H9 (cell line): ENCODE measurements around the gene RNF220. TPM values are rescaled to one million over a fixed set of nuclear protein-coding genes. Genes with fewer than 3 reads are reported as not detected.

Experiments
- DNase-seq: peaks from one replicate; pipeline ENCODE4 v3.0.0-alpha.2; 2017
- H2AFZ ChIP-seq: one replicate; pipeline ENCODE4 v1.6.1; 2013; ENCODE audit warnings: mild to moderate bottlenecking, low read length, control low read depth, moderate library complexity
- H2AK5ac ChIP-seq: 2 replicates; pipeline ENCODE4 v1.6.1; 2013; ENCODE audit warnings: low read length, control low read depth, mixed read lengths; ENCODE audit not compliant: insufficient read length
- H2BK120ac ChIP-seq: one replicate; pipeline ENCODE4 v1.6.1; 2013; ENCODE audit warnings: low read depth, mild to moderate bottlenecking, low read length, control low read depth, inconsistent platforms; ENCODE audit not compliant: poor library complexity, severe bottlenecking
- H2BK12ac ChIP-seq: 2 replicates; pipeline ENCODE4 v1.6.1; 2013; ENCODE audit warnings: low read length, control low read depth, mixed read lengths, low read depth; ENCODE audit not compliant: insufficient read length
- H2BK15ac ChIP-seq: 2 replicates; pipeline ENCODE4 v1.6.1; 2013; ENCODE audit warnings: low read depth, low read length, control low read depth
- H2BK20ac ChIP-seq: one replicate; pipeline ENCODE4 v1.6.1; 2013; ENCODE audit warnings: low read depth, mild to moderate bottlenecking, low read length, control low read depth, inconsistent platforms; ENCODE audit not compliant: poor library complexity, severe bottlenecking
- H2BK5ac ChIP-seq: 2 replicates; pipeline ENCODE4 v1.6.1; 2013; ENCODE audit warnings: low read length, control low read depth, mixed read lengths; ENCODE audit not compliant: insufficient read length
- H3K14ac ChIP-seq: 2 replicates; pipeline ENCODE4 v1.6.1; 2013; ENCODE audit warnings: low read length, control low read depth; ENCODE audit not compliant: insufficient read depth
- H3K18ac ChIP-seq: 2 replicates; pipeline ENCODE4 v1.6.1; 2013; ENCODE audit warnings: low read depth, mild to moderate bottlenecking, mixed read lengths, low read length, control low read depth; ENCODE audit not compliant: insufficient read length
- H3K23ac ChIP-seq: 2 replicates; pipeline ENCODE4 v1.6.1; 2013; ENCODE audit warnings: low read length, control low read depth, mixed read lengths, low read depth; ENCODE audit not compliant: insufficient read length
- H3K23me2 ChIP-seq: 2 replicates; pipeline ENCODE4 v1.6.1; 2013; ENCODE audit warnings: low read depth, mild to moderate bottlenecking, mixed read lengths, low read length, control low read depth; ENCODE audit not compliant: insufficient read length, poor library complexity, severe bottlenecking
- H3K27ac ChIP-seq: 2 replicates; pipeline ENCODE4 v1.5.1; 2013; ENCODE audit warnings: low read length, control low read depth, mixed read lengths, low read depth; ENCODE audit not compliant: insufficient read length
- H3K27me3 ChIP-seq: 2 replicates; pipeline ENCODE4 v1.6.1; 2013; ENCODE audit warnings: low read length, control low read depth, inconsistent platforms; ENCODE audit not compliant: insufficient read depth
- H3K4ac ChIP-seq: 2 replicates; pipeline ENCODE4 v1.6.1; 2013; ENCODE audit warnings: low read depth, mild to moderate bottlenecking, control low read depth, inconsistent platforms, low read length, moderate library complexity
- H3K4me1 ChIP-seq: 2 replicates; pipeline ENCODE4 v1.6.1; 2013; ENCODE audit warnings: low read length, control low read depth, inconsistent platforms; ENCODE audit not compliant: insufficient read depth
- H3K4me2 ChIP-seq: 2 replicates; pipeline ENCODE4 v1.6.1; 2013; ENCODE audit warnings: low read length, control low read depth, mixed read lengths; ENCODE audit not compliant: insufficient read length, insufficient read depth
- H3K56ac ChIP-seq: 2 replicates; pipeline ENCODE4 v1.6.1; 2013; ENCODE audit warnings: low read depth, mild to moderate bottlenecking, mixed read lengths, low read length, control low read depth; ENCODE audit not compliant: insufficient read length
- H3K79me1 ChIP-seq: 2 replicates; pipeline ENCODE4 v1.6.1; 2013; ENCODE audit warnings: low read depth, mild to moderate bottlenecking, moderate library complexity, low read length, control low read depth, inconsistent platforms; ENCODE audit not compliant: insufficient read depth, poor library complexity, severe bottlenecking
- H3K79me2 ChIP-seq: 2 replicates; pipeline ENCODE4 v1.6.1; 2013; ENCODE audit warnings: low read length, control low read depth, inconsistent platforms; ENCODE audit not compliant: insufficient read depth
- H3K9ac ChIP-seq: 2 replicates; pipeline ENCODE4 v1.6.1; 2013; ENCODE audit warnings: low read length, control low read depth, mixed read lengths; ENCODE audit not compliant: insufficient read length; ENCODE audit errors: extremely low read depth
- H3K9me3 ChIP-seq: one replicate; pipeline ENCODE4 v1.6.1; 2013; ENCODE audit warnings: low read depth, low read length, inconsistent platforms; ENCODE audit not compliant: control insufficient read depth
- H3T11ph ChIP-seq: one replicate; pipeline ENCODE4 v1.6.1; 2013; ENCODE audit warnings: mild to moderate bottlenecking, low read length, control low read depth, inconsistent platforms
- H4K20me1 ChIP-seq: one replicate; pipeline ENCODE4 v1.6.1; 2013; ENCODE audit not compliant: control insufficient read depth, insufficient read length, insufficient read depth
- H4K5ac ChIP-seq: 2 replicates; pipeline ENCODE4 v1.6.1; 2013; ENCODE audit warnings: low read depth, mild to moderate bottlenecking, mixed read lengths, low read length, control low read depth; ENCODE audit not compliant: insufficient read length
- H4K8ac ChIP-seq: replicated peaks from 2 replicates; pipeline ENCODE4 v1.6.1; 2013; ENCODE audit warnings: low read length, control low read depth, mixed read lengths, low read depth; ENCODE audit not compliant: insufficient read length
- H4K91ac ChIP-seq: 2 replicates; pipeline ENCODE4 v1.6.1; 2013; ENCODE audit warnings: low read depth, mild to moderate bottlenecking, moderate library complexity, mixed read lengths, low read length, control low read depth; ENCODE audit not compliant: insufficient read length
- H3K27ac Mint-ChIP-seq, 3 experiments: 2 replicates in 2 of 3; 3 replicates in 1 of 3; pipeline ENCODE4 v1.8.0; 2020 to 2021; ENCODE audit warnings: mixed read lengths in 3 of 3, mild to moderate bottlenecking in 1 of 3, moderate library complexity in 1 of 3
- H3K27me3 Mint-ChIP-seq: 2 replicates; pipeline ENCODE4 v1.8.0; 2021; ENCODE audit warnings: low read depth, mild to moderate bottlenecking, moderate library complexity, mixed read lengths
- H3K36me3 Mint-ChIP-seq, 3 experiments: 2 replicates in 2 of 3; 3 replicates in 1 of 3; pipeline ENCODE4 v1.8.0; 2020 to 2021; ENCODE audit warnings: low read depth in 3 of 3, mixed read lengths in 3 of 3; ENCODE audit not compliant: insufficient read depth in 1 of 3
- H3K4me1 Mint-ChIP-seq, 2 experiments: 2 replicates each; pipeline ENCODE4 v1.8.0; 2020; ENCODE audit warnings: mixed read lengths in 2 of 2
- H3K4me3 Mint-ChIP-seq, 2 experiments: 2 replicates in 1 of 2; 3 replicates in 1 of 2; pipeline ENCODE4 v1.8.0; 2020 to 2021; ENCODE audit warnings: mild to moderate bottlenecking in 2 of 2, mixed read lengths in 2 of 2, moderate library complexity in 1 of 2
- H3K9me3 Mint-ChIP-seq, 2 experiments: 2 replicates in 1 of 2; 3 replicates in 1 of 2; pipeline ENCODE4 v1.8.0; 2020; ENCODE audit warnings: mild to moderate bottlenecking in 2 of 2, mixed read lengths in 2 of 2, moderate library complexity in 1 of 2
- CTCF ChIP-seq: fragments of 200-600 bp; sonication (generic); conservative IDR thresholded peaks from 3 replicates; pipeline ENCODE4 v1.8.0; 2021; ENCODE audit warnings: antibody characterized with exemption, mild to moderate bottlenecking
- WGBS: extraction: QIAGEN DNeasy Blood & Tissue Kit; methylation state at CpG from one replicate; pipeline ENCODE4 v1.1.7; 2013; ENCODE audit warnings: missing lambda C conversion rate, low lambda C conversion rate, mixed read lengths; ENCODE audit not compliant: insufficient read length; ENCODE audit errors: extremely low coverage; 5-methylcytosine and 5-hydroxymethylcytosine counted together
- total RNA-seq: library from RNA; stranded (reverse); gene quantifications from 2 replicates; pipeline ENCODE4 v1.2.1, GENCODE V29; 2021

The RNF220 gene
- total RNA-seq, 1 experiment from 2014 or later, result 109 TPM

- Histone ChIP-seq H3K23ac (no peak overlapping the region), H2BK120ac (no peak overlapping the region), H4K20me1 (no peaks in the 10 kb centered on the region), H3K4me1 (peaks cover 6% of the 10 kb centered on the region), H3T11ph (no peak overlapping the region), H3K23me2 (no peaks in the 10 kb centered on the region), H3K27me3 (no peaks in the 10 kb centered on the region), H2AFZ (no peak overlapping the region), H2AK5ac (no peak overlapping the region), H4K91ac (no peak overlapping the region), H3K4me2 (no peak overlapping the region), H3K79me2 (no peaks in the 10 kb centered on the region), H4K8ac (no peak overlapping the region), H2BK15ac (no peak overlapping the region), H4K5ac (no peak overlapping the region), H3K56ac (no peak overlapping the region), H2BK20ac (no peak overlapping the region), H3K9me3 (no peaks in the 10 kb centered on the region), H3K27ac (no peak overlapping the region), H3K4ac (no peak overlapping the region), H3K9ac (no peak overlapping the region), H3K14ac (no peak overlapping the region), H2BK5ac (no peak overlapping the region), H3K18ac (no peak overlapping the region), H2BK12ac (no peak overlapping the region), H3K79me1 (no peaks in the 10 kb centered on the region)
- WGBS, result no CpG with 5 or more reads among the region's 2 CpGs
- Mint-ChIP-seq H3K27ac (no peak overlapping the region; a peak in 1 of 7 replicates), H3K9me3 (peaks cover 3 to 7% of the 10 kb centered on the region in 2 experiments; a peak in 4 of 5 replicates), H3K27me3 (peaks cover 7% of the 10 kb centered on the region), H3K36me3 (peaks cover 0 to 11% (median 10%) of the 10 kb centered on the region in 3 experiments; a peak in 5 of 7 replicates), H3K4me3 (no peak overlapping the region), H3K4me1 (peaks cover 11 to 27% of the 10 kb centered on the region in 2 experiments)
- no peak for DNase-seq
- no peak for TF ChIP-seq CTCF
These were observed 66.9 kb downstream of the RNF220 start for GRCh38 chr1:44471911-44472453.
